HUDEP-2 (cell line): Measurements from ENCODE around the gene PIGN.
"Not testable (repeated sequence)": the region's sequence is repeated elsewhere in the genome, so short reads cannot be mapped to it uniquely, and the experiment has no call there.

Source experiments
- DNase-seq, 76 experiments: peaks; one replicate each; lab custom pipeline; 2025; ENCODE audit not compliant: unreplicated experiment in 76 of 76; lab: John Stamatoyannopoulos, UW

Gene PIGN

GRCh38 chr18:62069556-62069955 is 117.3 kb downstream of the PIGN start:
- DNase-seq = no peak

DNA sequence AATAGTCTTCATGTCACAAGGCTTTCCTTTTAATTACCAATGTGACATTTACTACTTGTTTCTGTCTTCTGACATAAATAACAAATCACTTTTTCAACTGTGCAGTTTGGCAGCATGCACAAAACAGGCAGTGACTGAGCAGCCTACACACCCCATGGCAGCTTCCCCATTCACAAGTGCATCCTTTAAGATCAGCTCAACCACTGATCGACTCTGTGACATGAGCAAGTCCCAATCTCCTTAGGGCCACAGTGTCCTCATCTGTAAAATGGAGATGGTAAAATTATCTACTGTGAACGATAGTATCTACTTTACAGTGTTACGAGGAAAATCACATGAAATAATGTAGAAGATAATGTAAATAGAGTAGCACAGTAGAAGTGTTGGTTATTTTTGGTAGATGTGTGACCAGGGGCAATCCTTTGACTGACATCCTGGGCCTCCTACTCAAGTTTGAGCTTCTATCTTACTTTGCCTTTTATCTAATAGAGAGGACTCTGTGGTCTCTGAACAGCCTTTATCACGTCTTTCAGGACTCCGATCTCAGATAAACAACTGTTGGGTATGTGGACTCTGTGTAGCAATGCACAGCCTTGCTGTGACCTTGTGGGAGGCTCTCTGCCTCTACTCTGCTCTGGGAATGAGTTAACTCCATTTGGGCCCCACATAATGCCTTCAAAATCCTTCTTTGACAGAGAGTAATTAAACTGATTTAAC is 120.6 kb downstream of the PIGN start:
- peak in 48 of 76 experiments; percentile 1 to 84 (median 42) for DNase-seq

- no peak for DNase-seq
Measured at GRCh38 chr18:62064361-62064760, 122.5 kb downstream of the PIGN start.

GRCh38 chr18:62061821-62062478 is 124.9 kb downstream of the PIGN start:
- DNase-seq = no peak

GRCh38 chr18:62060820-62061219 is 126.0 kb downstream of the PIGN start:
- DNase-seq = no peak

- DNase-seq = no peak
Measured at GRCh38 chr18:62054929-62055498, 131.8 kb downstream of the PIGN start.

GRCh38 chr18:62048279-62048678 is 138.6 kb downstream of the PIGN start:
- DNase-seq = no peak

- DNase-seq = no peak
Measured at GRCh38 chr18:62045316-62045715, 141.5 kb downstream of the PIGN start.

- no peak for DNase-seq
Measured at GRCh38 chr18:62044490-62045000, 142.3 kb downstream of the PIGN start.

DNA sequence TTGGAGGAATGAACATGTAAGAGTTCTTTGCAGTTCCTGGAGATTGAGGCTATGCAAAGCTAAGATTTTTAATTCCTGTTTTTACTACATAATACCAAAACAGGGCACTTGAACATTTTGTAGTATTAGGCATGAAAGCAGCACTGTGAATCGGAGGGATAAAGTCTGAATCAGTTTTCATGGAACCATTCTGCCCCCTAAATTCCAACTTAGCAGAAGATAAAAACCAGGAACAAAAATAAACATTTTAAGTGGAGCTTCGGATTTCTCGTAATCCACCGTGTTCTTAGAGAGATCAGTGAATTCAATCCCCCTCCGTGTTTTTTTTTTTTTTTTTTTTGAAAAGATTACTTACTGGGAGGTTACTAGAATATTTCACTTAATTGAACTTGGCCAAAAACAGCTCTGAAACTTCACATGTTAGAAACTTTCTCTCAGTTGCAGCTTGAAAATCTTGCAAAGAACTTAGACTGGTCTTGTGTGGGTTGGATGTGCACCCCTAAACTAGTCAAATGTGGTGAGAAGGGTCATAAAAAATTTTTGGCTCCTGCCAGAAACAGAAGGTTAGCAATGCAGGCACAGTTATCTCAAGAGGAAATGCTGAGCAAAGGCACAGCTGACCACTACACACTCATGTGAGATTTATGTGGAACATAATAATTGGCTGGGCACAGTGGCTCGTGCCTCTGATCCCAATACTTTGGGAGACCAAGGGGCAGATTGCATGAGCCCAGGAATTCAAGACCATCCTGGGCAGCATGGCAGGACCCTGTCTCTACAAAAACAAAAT is 148.7 kb downstream of the PIGN start:
- DNase-seq = no peak

GRCh38 chr18:62037012-62037742 is 149.7 kb downstream of the PIGN start:
- no peak for DNase-seq

GRCh38 chr18:62034286-62034685 is 152.6 kb downstream of the PIGN start:
- DNase-seq = not testable (repeated sequence)

DNA sequence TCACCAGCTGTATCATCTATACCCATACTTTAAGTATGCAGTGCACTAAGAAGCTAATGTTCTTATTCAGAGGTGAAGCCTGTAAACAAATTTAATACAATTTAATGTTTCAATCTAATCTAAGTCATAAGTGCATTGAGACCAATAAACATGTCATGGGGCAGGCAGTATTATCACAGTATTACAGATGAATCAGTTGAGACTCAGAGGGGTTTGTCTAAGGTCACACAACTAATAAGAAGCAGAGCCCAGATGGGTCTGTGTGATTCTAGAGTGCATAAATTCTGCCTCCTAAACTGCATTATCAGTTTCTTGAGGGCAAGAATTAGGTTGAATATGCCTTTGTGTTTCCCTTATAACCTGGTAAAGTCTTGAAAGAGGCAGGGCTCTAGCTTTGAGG is 153.1 kb downstream of the PIGN start:
- DNase-seq = no peak

DNA sequence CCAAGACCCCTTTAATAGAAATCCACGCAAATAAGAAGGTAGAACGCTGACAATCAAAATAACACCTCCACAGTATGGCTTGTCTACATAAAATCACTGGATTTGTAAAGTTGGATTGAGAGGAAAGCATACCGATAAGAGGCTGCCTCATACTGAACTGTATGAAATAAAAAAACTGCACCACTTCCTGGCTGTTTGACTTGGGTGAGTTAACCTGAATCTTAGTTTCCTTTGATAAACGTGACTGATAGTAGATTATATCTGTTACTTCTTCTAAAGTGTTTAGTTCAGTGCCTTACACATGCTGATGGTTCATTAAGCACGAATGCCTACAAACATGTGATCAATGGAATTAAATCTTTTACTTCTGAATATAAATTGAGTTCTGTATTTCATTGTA is 153.6 kb downstream of the PIGN start:
- DNase-seq = no peak

DNA sequence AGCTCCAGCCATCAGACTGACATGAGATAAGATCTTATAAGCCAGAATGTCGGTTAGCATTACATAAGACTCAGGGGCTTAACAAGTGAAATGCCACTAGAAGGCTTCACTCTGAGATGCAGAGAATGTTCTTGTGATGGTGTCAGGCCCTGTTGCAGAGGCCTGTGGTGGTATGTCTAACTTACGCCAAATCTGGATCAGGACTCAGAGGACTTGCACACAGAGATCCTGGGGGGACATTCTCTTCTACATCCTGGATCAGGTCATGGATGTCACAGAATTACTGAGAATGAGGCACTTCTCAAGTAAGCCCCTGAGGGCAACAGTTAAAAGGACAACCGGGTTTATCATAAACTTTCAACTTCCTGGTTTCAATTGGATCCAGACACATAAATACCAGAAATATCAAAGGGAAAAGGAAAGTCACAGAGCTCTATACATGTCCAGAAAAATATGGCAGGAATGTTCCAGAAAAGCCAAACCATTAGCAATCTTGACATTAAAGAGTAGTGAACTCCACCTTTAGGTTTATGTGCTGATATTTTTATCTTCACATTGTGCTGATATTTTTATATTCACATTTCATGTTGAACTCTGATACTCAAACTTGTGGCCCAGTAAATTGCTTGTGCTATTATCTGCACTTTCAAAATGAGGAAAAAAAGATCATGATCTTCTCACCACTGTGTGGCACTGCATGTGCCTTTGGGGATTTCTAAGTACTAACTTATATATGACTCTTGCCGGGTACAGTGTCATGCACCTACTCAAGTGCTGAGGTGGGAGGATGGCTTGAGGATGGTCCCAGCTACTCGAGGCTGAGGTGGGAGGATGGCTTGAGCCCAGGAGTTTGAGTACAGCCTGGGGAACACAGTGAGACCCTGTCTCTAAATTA is 156.5 kb downstream of the PIGN start:
- DNase-seq = peak in 2 of 76 experiments; percentile 5 to 12

DNA sequence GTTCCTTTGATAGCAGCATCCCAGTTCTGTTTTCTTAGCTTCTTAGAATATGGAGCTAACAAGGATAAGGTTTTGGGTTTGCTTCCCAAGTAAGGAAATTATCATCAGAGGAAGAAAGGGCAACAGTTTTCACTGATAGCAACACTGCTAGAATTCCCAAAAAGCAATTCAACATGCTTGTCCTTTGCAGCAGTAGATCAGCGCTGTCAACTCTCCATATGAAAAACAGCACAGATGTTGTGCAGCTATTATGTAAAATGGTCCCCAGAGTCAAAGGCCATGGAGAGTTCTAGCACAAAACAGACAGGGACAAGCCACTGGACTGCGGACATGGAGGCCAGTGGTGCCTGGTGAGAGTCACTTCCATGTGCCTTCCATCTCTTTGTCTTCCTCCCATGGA is 158.1 kb downstream of the PIGN start:
- DNase-seq = no peak

GRCh38 chr18:62027914-62028520 is 158.8 kb downstream of the PIGN start:
- no peak for DNase-seq

DNA sequence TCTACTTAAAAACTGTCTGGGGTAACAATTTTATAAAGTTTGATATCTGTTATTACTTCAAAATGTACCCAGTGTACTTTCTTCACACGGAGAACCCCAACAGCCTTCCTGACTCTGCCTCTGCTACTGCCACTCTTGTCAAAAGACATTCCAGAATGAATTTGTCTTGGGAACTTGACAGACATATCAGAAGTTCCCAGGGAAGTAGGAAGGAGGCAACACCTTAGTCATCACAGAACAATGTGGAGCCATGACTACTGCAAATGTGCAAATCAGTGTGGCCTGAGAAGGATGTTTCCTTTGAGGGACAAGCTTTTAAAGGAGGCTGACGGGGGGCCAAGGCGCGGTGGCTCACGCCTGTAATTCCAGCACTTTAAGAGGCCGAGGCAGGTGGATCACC is 160.3 kb downstream of the PIGN start:
- no peak for DNase-seq

DNA sequence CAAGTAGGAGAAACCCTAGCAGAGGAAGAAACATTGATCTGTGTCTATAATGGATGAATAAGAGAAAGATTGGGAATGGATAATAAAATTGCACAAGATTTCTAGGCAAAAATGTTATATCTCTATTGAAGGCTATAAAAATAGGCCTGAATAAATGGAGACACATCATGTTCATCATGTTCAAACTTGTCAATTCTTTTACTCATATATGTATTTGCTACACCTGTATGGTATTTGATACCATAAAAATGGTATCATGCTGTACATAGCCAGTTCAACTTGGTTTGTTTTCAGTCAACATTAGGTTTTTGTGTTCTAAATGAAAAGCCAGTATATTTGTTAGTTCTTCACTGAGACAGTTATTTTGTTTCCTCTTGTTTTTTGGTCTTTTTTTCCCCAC is 161.9 kb downstream of the PIGN start:
- DNase-seq = no peak
